Esophagus (tissue), 2 donors: ENCODE measurements around the gene SPATA6L. TPM values are rescaled to one million over a fixed set of nuclear protein-coding genes. Genes with fewer than 3 reads are reported as not detected.

Experiments used
- H3K27ac ChIP-seq, 2 donors: one replicate each; pipeline ENCODE4 v1.5.1; 2013; ENCODE audit warnings: low read depth in 2 of 2, mild to moderate bottlenecking in 2 of 2, inconsistent platforms in 1 of 2, low read length in 1 of 2, moderate library complexity in 1 of 2
- H3K27me3 ChIP-seq, 2 donors: one replicate each; pipeline ENCODE4 v1.6.1; 2013; ENCODE audit warnings: low read length in 2 of 2, control low read depth in 1 of 2, mild to moderate bottlenecking in 1 of 2; ENCODE audit not compliant: insufficient read depth in 2 of 2, control insufficient read depth in 1 of 2
- H3K36me3 ChIP-seq, 2 donors: one replicate each; pipeline ENCODE4 v1.6.1; 2013; ENCODE audit warnings: low read length in 1 of 2; ENCODE audit not compliant: control insufficient read depth in 2 of 2, insufficient read depth in 2 of 2
- H3K4me1 ChIP-seq, 2 donors: one replicate each; pipeline ENCODE4 v1.6.1; 2013; ENCODE audit warnings: low read length in 1 of 2; ENCODE audit not compliant: control insufficient read depth in 2 of 2, insufficient read depth in 2 of 2
- H3K4me3 ChIP-seq, 2 donors: one replicate each; pipeline ENCODE4 v1.5.1; 2013; ENCODE audit warnings: low read length in 2 of 2, mild to moderate bottlenecking in 2 of 2, low read depth in 1 of 2, moderate library complexity in 1 of 2
- H3K9me3 ChIP-seq, 2 donors: one replicate each; pipeline ENCODE4 v1.6.1; 2013; ENCODE audit warnings: mild to moderate bottlenecking in 2 of 2, low read depth in 1 of 2, low read length in 1 of 2, moderate library complexity in 1 of 2; ENCODE audit not compliant: control insufficient read depth in 2 of 2, insufficient read depth in 1 of 2
- WGBS, 2 donors: extraction: QIAGEN DNeasy Blood & Tissue Kit; methylation state at CpG; one replicate each; pipeline ENCODE4 v1.1.7; 2013; 5-methylcytosine and 5-hydroxymethylcytosine counted together
- polyA plus RNA-seq, 2 donors: library from polyadenylated mRNA; stranded (reverse); fragments of 200-250 nt; gene quantifications; one replicate each; pipeline ENCODE4 v1.2.3, GENCODE V29; 2013
- donor health status: healthy with polysubstance abuse.
- donor health status: Bipolar disorder and iron deficiency.

The SPATA6L gene, protein sequence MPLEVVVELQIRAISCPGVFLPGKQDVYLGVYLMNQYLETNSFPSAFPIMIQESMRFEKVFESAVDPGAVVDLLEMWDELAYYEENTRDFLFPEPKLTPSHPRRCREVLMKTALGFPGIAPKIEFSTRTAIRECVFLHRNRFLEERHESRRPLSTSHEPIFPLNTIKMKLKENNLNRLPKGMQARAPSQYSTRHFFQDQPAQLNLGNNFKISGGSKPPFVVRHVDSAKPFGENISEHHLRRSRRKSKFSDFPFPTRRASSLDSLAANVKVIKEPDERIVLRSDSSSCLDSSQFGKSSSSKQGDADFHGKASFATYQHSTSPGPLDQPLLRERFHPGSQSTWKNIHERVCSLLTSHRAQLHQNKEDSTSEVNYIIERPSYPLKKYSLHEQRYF
- 1 to 10 TPM; 1.4 to 2.8 TPM for polyA plus RNA-seq

DNA sequence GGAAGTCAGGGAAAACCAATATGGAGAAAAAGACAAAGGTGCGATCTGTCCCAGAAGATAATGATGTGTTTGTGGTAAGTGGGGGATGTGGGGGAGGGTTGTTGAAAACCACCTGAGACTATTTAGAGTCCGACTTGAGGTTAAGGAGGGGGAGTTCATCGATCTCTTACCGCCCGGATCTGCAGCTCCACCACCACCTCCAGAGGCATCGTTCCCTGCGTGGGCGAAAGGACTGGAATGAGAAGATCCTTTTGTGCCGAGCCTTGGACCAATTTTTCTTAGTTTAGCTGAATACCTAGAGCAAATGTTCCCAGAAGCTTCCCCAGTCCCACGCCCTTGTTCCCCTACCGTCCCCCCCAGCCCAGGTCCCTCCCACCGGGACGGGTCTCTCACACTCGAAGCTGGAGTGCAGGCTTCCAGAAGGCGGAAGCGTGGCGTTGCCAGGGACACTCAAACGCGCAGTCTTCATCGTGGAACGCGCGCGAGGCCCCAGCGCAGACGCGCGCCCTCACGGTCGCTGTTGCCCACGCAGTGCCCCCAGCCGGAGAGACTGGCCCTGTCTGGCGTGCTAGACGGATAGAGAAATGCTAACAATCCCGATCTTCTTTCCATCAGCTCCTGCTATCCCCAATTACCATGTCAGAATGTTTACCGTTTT is at the start of gene SPATA6L:
Gene SPATA6L (minus strand): TSS at position 439 of the 658 bp plus-strand sequence. CDS start 230 bp downstream, at position 209.
- 1 to 2% methylated on average over 36 of the region's 36 CpGs for WGBS, 2 donors
- Histone ChIP-seq H3K36me3 (no peaks in the 10 kb centered on the region), H3K27ac (peak within 1 kb of the TSS; percentile 61 to 81), H3K27me3 (no peaks in the 10 kb centered on the region), H3K9me3 (no peaks in the 10 kb centered on the region), H3K4me3 (peak within 1 kb of the TSS; percentile 52 to 66), H3K4me1 (peaks cover 0 to 7% of the 10 kb centered on the region in 2 donors)

DNA sequence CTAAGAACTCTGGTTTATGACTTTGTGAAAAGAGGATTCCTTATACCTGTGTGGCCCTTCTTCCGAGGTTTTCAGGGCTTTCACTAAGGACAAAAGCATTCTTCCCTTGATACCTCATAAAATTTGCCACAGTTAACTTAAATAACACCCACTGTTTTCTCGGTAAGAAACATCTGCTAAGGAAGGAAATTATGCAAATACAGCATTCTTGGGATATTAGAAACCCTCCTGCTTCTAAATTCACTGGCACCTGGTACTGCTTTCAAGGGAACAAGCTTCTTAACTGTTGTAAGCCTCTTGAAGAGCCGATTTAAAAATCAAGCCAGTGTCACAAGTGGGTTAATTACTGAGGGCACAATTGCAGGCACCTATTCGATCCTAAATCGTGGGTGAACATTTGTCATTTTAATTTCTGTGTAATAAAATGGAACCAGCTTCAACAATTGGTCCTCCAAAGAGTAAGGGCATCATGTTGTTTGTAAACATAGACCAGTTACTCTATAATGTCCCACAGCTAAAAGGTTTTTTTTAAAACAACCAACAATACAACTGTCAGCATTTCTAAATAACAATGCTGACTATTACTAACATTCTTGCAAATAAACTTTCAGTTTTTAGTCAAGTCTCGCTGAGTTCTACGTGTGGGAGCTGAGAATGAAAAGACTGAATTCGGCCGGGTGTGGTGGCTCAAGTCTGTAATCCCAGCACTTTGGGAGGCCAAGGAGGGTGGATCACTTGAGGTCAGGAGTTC is 48.2 kb upstream of the SPATA6L start:
- 89 to 90% methylated on average over 9 of the region's 9 CpGs for WGBS, 2 donors
- H3K4me1 ChIP-seq, result no peaks in the 10 kb centered on the region
- H3K4me3 ChIP-seq, result no peak overlapping the region
- H3K36me3 ChIP-seq, result peaks cover 14 to 22% of the 10 kb centered on the region in 2 donors
- H3K27me3 ChIP-seq, result no peaks in the 10 kb centered on the region
- H3K9me3 ChIP-seq, result no peaks in the 10 kb centered on the region
- no peak overlapping the region for H3K27ac ChIP-seq

- Histone ChIP-seq H3K36me3 (peaks cover 14 to 19% of the 10 kb centered on the region in 2 donors), H3K4me3 (no peak overlapping the region), H3K9me3 (no peaks in the 10 kb centered on the region), H3K27me3 (no peaks in the 10 kb centered on the region), H3K27ac (no peak overlapping the region), H3K4me1 (no peaks in the 10 kb centered on the region)
- WGBS, 2 donors, result 57 to 77% methylated on average over 7 of the region's 7 CpGs
Measured at GRCh38 chr9:4713849-4714248, 47.6 kb upstream of the SPATA6L start.

- Histone ChIP-seq H3K4me1 (no peaks in the 10 kb centered on the region), H3K27me3 (no peaks in the 10 kb centered on the region), H3K36me3 (no peaks in the 10 kb centered on the region), H3K27ac (no peak overlapping the region), H3K4me3 (no peak overlapping the region), H3K9me3 (no peaks in the 10 kb centered on the region)
Measured at GRCh38 chr9:4709380-4709779, 43.1 kb upstream of the SPATA6L start.

DNA sequence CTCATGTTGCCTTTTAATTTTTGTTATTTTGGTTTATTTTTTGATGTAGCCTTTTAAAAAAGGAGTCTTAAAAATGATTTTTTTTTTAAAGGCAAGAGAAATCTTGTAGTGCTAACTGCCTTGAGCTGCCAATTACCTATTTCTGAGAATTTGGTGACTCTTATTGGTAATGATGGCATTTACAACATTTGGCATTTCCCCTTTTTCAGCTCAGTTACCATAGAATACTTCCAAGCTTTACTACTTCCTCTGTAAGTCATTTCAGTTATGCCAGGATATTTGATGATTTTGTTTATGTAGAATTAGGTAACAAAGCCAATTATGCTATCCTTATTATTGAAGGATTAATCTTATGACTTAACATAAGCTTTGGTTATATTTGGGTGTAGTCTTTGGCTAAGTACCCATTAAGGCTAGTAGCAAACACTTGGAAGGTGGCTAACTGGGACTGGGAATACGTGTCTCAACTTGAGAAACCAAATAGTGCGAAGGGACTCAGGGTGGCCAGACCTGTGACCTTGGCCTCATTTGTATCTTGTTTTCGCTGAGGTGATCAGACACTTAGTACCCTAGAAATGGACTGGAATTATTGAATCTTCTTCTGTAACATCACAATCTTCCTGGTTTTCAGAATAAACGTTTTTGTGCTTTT is 40.8 kb upstream of the SPATA6L start:
- no peaks in the 10 kb centered on the region for H3K27me3 ChIP-seq
- 55 to 61% methylated on average over 4 of the region's 4 CpGs for WGBS, 2 donors
- no peak overlapping the region for H3K4me3 ChIP-seq
- H3K27ac ChIP-seq, result no peak overlapping the region
- no peaks in the 10 kb centered on the region for H3K4me1 ChIP-seq
- no peaks in the 10 kb centered on the region for H3K36me3 ChIP-seq
- no peaks in the 10 kb centered on the region for H3K9me3 ChIP-seq

DNA sequence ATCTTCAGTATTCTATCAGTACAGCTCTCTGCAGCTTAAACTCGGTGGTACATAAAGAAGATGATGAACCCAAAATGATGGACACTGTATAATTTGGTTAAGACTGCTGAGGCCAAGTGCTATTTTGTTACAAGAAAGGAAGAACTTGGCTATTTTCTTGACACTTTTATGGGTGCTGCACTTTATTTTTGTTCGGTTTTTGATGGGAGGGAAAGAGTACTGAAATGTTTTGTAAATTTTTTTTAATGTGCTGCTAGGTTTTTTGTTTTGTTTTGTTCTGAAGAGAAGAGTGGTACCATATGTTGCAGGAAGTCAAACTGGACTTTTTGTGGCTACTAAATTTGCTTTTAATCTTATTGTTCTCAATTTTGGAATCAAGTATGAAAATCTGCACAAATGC is 39.7 kb upstream of the SPATA6L start:
- WGBS, 2 donors, result 55 to 79% methylated on average over 2 of the region's 2 CpGs
- H3K4me3 ChIP-seq, result no peak overlapping the region
- no peaks in the 10 kb centered on the region for H3K36me3 ChIP-seq
- H3K27ac ChIP-seq, result no peak overlapping the region
- H3K9me3 ChIP-seq, result no peaks in the 10 kb centered on the region
- H3K27me3 ChIP-seq, result no peaks in the 10 kb centered on the region
- H3K4me1 ChIP-seq, result no peaks in the 10 kb centered on the region

DNA sequence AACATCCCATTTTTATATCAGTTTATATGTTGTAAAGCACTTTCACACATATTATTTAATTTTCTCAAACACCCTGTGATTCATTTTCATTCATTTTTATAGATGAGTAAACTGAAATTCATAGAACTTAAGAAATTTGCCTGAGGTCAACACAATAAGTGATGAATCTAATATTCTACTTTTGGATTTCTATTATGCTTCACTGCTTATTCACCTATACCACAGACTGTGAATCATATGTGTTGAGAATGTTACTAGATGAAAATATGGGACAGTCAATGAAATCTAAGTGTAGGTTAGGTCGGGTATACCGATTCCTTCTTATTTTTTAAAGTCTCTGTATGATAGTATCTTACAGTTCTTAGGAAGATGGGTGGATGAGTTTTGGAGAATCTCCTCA is 37.8 kb upstream of the SPATA6L start:
- Histone ChIP-seq H3K4me1 (no peaks in the 10 kb centered on the region), H3K36me3 (no peaks in the 10 kb centered on the region), H3K4me3 (no peak overlapping the region), H3K27me3 (no peaks in the 10 kb centered on the region), H3K9me3 (no peaks in the 10 kb centered on the region), H3K27ac (no peak overlapping the region)
- 85 to 95% methylated on average over 2 of the region's 2 CpGs for WGBS, 2 donors

GRCh38 chr9:4701526-4701925 is 35.2 kb upstream of the SPATA6L start:
- no peaks in the 10 kb centered on the region for H3K27me3 ChIP-seq
- H3K4me3 ChIP-seq, result no peak overlapping the region
- 50 to 65% methylated on average over 1 of the region's 1 CpG for WGBS, 2 donors
- H3K27ac ChIP-seq, result no peak overlapping the region
- no peaks in the 10 kb centered on the region for H3K4me1 ChIP-seq
- no peaks in the 10 kb centered on the region for H3K36me3 ChIP-seq
- H3K9me3 ChIP-seq, result no peaks in the 10 kb centered on the region

DNA sequence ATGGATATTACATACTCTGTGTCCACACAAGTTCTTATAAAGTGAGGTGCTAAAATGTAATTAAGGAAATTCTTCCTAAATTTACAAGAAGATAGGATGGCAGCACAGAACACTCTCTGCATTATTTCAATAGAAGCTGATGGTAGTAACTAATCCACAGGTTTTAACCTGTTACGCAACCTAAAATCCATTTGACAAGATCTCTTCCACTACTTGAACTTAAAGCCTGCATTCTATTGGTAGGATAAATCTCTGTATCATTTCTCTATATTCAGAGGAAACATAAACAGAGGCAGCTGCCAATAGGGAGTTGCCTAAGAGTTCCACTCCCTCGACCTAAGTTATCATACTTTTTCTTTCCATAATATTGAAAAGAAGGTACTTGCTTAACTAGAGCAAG is 34.7 kb upstream of the SPATA6L start:
- Histone ChIP-seq H3K4me1 (no peaks in the 10 kb centered on the region), H3K36me3 (no peaks in the 10 kb centered on the region), H3K9me3 (no peaks in the 10 kb centered on the region), H3K27ac (no peak overlapping the region), H3K4me3 (no peak overlapping the region), H3K27me3 (no peaks in the 10 kb centered on the region)
- 70 to 71% methylated on average over 2 of the region's 2 CpGs for WGBS, 2 donors
